GM18870 (cell line): ENCODE results near the gene IL1RL1.

Experiments
- ATAC-seq: cut with Tn5 transposase; IDR thresholded peaks from one replicate; pipeline ENCODE4 v1.9.1; 2021; ENCODE audit warnings: moderate library complexity; ENCODE audit not compliant: unreplicated experiment

Gene IL1RL1

DNA sequence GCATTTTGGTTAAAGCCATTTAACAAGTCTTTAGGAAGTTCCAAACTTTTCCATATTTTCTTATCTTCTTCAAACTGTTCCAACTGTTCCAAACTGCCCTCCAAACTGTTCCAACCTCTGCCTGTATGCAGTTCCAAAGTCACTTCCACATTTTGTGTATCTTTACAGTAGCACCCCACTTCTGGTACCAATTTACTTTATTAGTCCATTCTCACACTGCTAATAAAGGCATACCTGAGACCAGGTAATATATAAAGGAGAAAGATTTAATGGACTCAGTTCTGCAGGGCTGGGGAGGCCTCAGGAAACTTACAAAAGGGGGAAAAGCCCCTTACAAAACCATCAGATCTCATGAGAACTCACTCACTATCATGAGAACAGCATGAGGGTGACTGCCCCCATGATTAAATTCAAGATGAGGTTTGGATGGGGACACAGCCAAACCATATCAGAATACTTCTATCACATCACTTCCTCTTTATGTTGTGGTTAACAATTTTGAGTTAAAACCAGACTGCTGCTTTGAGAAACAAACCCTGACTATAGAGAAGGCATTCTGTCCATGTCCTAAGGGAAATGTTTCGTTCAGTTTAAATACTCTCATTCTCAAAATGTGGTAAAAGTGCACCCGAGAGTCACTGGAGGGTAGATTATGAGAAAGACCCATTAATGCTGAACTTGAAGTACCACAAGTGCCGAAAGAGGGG is 55.2 kb downstream of the IL1RL1 start:
- ATAC-seq = peak; percentile 74

DNA sequence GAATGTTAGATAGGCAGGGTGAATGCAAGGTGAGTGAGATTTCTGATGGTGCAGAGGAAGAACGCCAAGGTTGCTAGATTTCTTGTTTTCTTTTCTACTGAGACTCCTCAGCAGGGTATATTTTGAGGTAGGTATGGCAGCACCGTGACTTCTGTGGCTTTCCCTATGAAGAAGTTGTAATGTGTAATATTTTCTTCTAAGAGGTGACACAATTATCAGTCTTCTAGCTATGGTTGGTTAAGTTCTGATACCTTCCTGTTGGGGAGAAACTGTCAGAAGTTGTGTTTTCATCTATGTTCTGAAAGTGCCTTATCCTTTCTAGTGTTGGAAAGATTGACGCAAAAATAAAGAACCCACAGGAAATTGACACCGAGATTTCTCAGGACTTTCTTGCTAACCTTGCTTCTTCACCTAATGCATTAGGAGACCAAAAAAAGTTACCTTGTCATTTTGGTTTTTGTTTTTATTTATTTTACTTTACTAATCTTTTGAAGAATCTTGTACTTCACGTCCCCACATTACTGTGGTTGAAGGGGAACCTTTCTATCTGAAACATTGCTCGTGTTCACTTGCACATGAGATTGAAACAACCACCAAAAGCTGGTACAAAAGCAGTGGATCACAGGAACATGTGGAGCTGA is 56.1 kb downstream of the IL1RL1 start:
- peak; percentile 70 for ATAC-seq

DNA sequence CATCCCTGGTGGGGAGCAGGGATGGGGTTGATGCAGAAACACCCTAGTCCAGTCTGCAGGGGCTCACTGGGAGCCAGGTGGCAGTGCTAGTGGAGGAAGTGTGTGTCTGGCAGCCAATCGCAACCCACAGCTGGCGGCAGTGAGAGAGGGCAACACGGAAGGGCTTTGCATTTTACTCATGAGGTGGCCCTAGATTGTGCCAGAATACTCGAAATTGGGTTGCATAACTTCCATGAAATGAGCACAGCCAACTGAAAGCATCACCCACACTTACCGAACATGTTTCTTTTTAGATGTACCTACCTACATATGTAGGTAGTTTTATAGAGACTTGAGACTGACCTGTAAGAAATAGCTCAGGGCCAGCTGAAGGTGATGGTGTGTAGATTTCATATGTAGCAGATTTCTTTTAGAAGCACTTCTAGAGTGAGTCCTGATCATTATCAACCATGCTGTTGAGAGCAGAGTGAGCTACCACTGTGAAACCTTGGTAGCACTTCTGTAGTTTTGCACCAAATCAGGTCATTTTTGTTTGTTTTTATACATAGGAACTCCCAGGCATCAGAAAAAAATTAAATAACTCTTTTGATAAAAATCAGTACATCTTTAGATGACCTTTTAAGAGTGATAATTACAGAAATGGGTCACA is 57.2 kb downstream of the IL1RL1 start:
- ATAC-seq = no peak

DNA sequence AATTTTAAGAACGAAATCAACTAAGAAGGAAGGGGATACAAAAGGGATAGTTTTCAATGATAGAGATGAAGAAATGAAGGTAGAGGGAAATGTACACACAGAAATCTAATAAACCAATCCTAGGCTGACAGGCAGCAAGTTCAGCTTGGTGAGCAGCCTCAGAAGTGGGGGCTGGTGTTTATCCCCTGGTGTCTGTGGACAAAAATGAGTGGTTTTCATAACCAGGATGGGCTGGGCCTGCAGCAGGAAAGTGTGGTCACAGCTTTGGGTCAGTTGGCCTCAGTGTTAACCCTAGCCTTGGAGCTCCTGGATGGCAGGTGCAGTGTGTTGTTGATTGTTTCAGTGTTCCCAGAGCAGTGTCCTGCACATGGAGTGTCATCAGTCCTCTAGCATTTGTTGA is 58.5 kb downstream of the IL1RL1 start:
- no peak for ATAC-seq

DNA sequence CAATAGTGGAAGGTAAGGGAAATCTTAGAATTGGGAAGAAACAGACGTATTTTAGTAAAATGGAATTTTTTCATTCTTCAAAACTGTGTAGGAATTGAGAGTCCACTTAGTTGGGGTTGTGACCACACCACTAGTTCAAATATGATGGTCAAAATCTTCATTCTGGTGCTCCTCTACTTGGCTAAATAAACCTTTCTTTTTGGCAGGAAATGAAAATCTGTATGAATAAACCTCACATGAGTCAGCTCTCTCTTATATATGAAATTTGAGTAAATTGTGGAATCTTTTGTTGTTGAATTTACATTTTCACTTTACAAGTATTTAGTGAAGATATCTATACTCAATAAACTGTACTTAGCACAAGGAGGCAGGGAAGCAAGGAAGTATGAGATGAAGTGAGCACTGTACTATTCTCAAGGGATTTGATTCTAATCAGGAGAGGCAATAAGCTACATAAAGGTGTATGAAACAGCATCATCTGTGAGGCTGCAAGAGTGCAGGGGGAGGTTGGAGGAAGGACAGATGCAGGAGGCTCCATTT is 64.8 kb downstream of the IL1RL1 start:
- no peak for ATAC-seq

DNA sequence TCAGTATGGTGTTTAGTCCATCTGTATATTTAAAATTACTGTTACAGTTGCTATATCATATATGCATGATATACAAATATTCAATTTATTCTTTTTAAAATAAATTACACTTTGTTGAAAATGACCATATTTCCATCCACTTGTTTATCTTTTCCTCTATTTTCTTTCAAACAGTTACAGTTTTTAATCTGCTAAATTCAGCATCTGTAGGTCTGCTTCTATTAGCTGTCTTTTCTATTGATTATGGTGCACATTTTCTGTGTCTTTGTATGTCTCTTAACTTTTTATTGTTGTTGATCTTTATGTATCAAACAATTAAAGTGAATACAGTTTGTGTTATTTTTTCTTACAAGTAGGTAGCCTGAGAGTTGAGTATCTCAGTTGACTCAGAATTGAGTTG is 72.4 kb downstream of the IL1RL1 start:
- no peak for ATAC-seq

DNA sequence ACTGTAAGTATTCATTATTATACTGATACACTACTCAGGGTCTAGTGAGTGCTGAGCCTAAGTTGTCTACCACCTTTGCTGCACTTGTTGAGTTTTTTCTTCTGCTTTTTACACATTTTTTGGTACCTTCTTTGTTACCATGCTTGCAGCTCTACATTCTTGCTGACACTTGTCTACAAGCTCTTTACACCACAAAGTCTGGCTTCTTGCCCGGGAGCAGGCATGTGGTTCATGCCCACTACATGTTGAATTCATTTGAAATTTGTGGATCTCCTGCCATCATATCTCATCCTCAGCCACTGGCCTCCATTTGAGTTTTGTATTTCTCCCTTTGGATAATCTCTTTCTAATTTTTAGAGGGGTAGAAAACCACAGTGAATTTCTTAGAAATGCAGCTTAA is 74.2 kb downstream of the IL1RL1 start:
- ATAC-seq = no peak

DNA sequence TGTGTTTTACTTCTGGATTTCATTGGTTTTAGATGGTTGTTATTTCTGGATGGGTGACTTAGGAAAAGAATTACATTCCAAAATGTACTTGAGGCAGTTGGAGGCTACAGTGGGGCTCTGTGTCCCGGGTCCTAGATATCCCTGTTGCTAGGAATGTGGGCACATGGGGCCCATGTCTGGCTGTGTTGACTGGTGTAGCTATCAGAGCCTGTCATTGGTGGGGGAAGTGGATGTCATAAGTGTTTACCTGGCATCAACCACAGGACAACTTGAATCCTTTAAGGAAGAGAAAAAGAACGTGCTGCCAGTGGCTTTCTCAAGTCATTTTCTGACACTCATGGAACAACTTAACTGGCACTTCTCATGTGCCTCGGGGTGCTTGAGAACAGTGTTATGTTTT is 74.6 kb downstream of the IL1RL1 start:
- no peak for ATAC-seq

GRCh38 chr2:102386867-102387541 is 75.6 kb downstream of the IL1RL1 start:
- ATAC-seq = no peak

DNA sequence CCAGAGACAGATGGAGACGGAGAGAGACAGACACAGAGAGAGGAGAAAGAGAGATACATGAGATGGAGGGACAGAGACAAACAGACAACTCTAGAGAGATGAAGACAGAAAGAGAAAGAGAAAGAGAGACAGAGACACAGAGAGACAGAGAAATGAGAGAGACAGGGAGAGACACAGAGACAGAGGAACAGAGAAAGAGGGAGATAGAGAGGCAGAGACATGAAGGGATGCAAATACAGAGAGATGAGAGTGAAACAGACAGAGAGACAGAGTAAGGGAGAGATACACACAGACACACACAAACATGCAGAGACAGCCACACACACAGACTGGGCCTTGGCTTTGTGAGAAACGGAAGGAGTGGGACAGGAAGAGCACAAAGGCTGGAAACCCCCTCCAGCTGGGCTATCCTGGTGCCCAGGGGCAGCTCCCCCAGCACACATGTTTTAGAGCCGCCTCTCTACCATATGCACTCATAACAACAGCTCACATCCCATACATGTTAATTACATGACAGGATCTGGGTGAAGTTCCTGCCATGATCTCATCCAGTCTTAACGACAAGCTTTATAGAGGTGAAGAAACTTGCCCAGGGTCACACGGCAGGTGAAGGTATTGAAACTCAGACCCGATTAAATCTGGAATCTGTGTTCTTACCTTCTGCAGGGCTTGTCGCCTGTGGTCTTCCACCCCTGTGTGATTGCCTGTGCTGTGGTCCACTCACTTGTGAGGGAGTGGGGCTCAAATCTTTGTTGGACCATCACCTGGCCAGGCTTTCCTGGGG is 76.6 kb downstream of the IL1RL1 start:
- no peak for ATAC-seq

DNA sequence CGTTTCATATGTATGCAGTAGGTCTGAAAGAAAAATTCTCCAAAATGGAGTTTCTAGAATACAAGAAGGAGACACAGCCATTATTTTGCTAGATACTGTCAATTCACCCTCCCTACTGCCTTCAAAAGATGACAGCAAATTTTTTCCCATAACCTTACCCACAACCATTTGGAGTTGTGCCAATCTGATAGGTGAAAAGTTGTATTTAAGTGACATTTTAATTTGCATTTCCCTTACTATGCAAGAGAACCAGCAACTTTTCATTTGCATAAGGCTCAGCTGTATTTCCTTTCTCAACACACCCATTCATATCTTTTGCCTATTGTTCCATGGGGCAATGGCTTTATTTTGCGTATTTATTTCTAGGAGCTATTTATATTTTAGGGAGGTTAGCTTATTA is 80.2 kb downstream of the IL1RL1 start:
- ATAC-seq = no peak

DNA sequence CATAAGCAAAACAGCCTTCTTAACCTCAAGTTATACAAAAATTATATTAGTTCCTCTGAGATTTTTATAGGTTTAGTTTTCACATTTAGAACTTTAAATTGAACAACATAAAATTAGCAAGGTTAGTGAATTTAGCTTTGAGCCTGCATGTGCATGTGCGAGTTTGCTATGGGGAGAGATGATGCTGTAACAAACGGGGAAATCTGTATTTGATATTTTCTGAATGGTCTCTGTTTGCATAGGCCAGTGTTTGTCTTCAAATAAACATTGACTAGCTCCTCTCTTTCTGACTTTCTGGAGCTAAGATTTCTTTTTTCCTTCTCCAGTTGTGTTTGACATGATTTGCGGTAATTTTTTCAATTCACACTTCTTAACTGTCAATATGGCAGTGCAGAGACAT is 80.7 kb downstream of the IL1RL1 start:
- no peak for ATAC-seq

DNA sequence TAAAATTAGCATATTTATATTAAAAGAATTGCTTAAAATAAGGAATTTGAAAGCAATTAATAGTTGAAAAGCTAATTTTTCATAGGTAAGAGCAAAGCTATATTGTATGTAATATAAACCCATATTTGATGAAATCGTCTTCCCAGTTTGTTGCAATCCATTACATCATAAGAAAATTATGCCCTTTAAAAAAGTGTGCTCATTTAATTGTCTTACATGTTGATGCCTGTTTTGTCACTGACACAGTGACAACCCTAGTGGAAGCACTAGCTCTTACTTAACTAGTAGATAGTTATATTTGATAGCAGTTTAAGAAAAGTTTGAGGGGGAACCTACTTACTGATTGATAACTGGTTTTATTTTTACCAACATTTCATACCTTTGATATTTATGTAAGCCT is 81.6 kb downstream of the IL1RL1 start:
- no peak for ATAC-seq

GRCh38 chr2:102396012-102396411 is 84.6 kb downstream of the IL1RL1 start:
- ATAC-seq = no peak

GRCh38 chr2:102397209-102397608 is 85.8 kb downstream of the IL1RL1 start:
- no peak for ATAC-seq

DNA sequence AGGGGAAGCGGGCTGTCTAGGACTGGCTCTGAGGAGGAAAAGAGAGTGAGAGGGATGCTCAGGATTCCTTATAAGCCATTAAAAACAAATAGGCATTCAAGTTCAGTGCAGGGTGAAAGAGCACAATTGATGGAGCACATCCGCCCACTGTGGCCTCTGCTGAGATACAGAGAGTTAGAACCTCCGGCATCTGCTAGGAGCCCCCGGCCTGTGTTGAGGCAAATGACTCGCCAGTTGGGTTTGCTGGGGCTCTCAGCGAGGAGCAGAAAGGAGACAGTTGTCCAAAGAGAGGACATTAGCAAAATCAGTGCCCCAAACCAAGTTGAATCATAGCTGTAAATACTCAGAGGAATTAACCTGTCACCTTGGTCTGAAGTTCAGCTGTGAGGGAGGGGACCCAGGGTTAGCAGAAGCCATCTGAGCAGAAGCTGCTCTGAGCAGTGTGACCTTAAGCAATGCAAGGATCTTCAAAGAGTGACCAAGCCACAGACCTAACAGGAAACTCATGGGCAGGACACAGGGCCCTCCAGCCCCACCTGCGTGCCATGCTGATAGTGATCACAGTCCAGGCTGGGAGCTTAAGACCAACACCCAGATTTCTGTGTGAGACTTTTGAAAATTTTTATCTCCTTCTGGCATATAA is 88.3 kb downstream of the IL1RL1 start:
- ATAC-seq = no peak

DNA sequence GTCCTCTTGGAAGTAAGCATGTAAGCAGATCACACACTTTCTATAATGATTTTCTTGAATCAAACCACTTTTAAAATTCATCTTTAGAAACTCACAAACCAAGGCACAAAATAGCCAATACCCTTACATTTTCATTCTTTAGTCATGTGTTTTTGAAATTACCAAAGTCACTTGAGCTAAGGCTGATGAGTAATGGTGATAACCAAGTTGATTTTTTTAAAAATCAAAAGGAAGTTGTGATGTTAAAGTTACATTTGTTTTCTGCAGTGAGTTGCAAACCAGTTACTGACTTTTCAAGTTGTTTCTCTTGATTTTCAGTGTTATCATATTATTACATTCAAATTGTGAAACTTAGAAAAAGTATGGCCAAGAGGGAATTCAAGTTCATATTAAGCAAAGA is 90.1 kb downstream of the IL1RL1 start:
- ATAC-seq = no peak
